Measurements from ENCODE around the gene PDXDC1.

- TF ChIP-seq POLR2AphosphoS5 (IDR thresholded peaks at IDR 0.05; ENCODE audit: low read depth) = no peak
- TF ChIP-seq, protein P1, sequence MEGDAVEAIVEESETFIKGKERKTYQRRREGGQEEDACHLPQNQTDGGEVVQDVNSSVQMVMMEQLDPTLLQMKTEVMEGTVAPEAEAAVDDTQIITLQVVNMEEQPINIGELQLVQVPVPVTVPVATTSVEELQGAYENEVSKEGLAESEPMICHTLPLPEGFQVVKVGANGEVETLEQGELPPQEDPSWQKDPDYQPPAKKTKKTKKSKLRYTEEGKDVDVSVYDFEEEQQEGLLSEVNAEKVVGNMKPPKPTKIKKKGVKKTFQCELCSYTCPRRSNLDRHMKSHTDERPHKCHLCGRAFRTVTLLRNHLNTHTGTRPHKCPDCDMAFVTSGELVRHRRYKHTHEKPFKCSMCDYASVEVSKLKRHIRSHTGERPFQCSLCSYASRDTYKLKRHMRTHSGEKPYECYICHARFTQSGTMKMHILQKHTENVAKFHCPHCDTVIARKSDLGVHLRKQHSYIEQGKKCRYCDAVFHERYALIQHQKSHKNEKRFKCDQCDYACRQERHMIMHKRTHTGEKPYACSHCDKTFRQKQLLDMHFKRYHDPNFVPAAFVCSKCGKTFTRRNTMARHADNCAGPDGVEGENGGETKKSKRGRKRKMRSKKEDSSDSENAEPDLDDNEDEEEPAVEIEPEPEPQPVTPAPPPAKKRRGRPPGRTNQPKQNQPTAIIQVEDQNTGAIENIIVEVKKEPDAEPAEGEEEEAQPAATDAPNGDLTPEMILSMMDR (IDR thresholded peaks at IDR 0.05; ENCODE audit: insufficient read depth, low read length) = no peak
Measured at GRCh38 chr16:15033309-15033707, 58.5 kb downstream of the PDXDC1 start.

Data from HL-60 (cell line).